T-helper 2 cell treated with Interferon-gamma antibody and Interleukin-4, amounts not matched to agents 5 μg/mL and 100 μg/mL, for 36 hours (primary cell): ENCODE results near the gene ZNF678.
"Not testable (repeated sequence)": the region's sequence is repeated elsewhere in the genome, so short reads cannot be mapped to it uniquely, and the experiment has no call there.

Experiments
- DNase-seq: peaks from one replicate; pipeline ENCODE4 v3.0.0; 2021; ENCODE audit warnings: low spot score
- H3K27ac Mint-ChIP-seq: one replicate; pipeline ENCODE4 v1.8.0; 2021; ENCODE audit warnings: mild to moderate bottlenecking, mixed read lengths
- H3K27me3 Mint-ChIP-seq: one replicate; pipeline ENCODE4 v1.8.0; 2021; ENCODE audit warnings: low read depth, mixed read lengths
- H3K36me3 Mint-ChIP-seq: one replicate; pipeline ENCODE4 v1.8.0; 2021; ENCODE audit warnings: low read depth, mixed read lengths
- H3K4me1 Mint-ChIP-seq: one replicate; pipeline ENCODE4 v1.8.0; 2021; ENCODE audit warnings: low read depth, mixed read lengths
- H3K4me3 Mint-ChIP-seq: one replicate; pipeline ENCODE4 v1.8.0; 2022; ENCODE audit warnings: mild to moderate bottlenecking, moderate library complexity, mixed read lengths
- H3K9me3 Mint-ChIP-seq: one replicate; pipeline ENCODE4 v1.8.0; 2021; ENCODE audit warnings: mixed read lengths

The ZNF678 gene

GRCh38 chr1:227603327-227603726, 40.0 kb downstream of the ZNF678 start:
- H3K36me3 Mint-ChIP-seq = peaks cover 10% of the 10 kb centered on the region
- H3K4me3 Mint-ChIP-seq = no peak overlapping the region
- no peak overlapping the region for H3K27ac Mint-ChIP-seq

GRCh38 chr1:227604446-227604845, 41.1 kb downstream of the ZNF678 start:
- no peak for DNase-seq
- Mint-ChIP-seq H3K36me3 (peaks cover 7% of the 10 kb centered on the region), H3K4me1 (no peaks in the 10 kb centered on the region), H3K4me3 (no peak overlapping the region), H3K27ac (no peak overlapping the region), H3K9me3 (peaks cover 54% of the 10 kb centered on the region), H3K27me3 (no peaks in the 10 kb centered on the region)

More at GRCh38 chr1:227603327-227603726, 40.0 kb downstream of the ZNF678 start:
- Mint-ChIP-seq H3K9me3 (peaks cover 59% of the 10 kb centered on the region), H3K27me3 (no peaks in the 10 kb centered on the region), H3K4me1 (no peaks in the 10 kb centered on the region)
- DNase-seq = no peak

- not testable (repeated sequence) for H3K36me3 Mint-ChIP-seq, H3K27me3 Mint-ChIP-seq, H3K4me3 Mint-ChIP-seq, H3K4me1 Mint-ChIP-seq, H3K27ac Mint-ChIP-seq, DNase-seq
- H3K9me3 Mint-ChIP-seq = peaks cover 52% of the 10 kb centered on the region
Measured at GRCh38 chr1:227606271-227606670, 42.9 kb downstream of the ZNF678 start.

- Mint-ChIP-seq H3K4me3 (no peak overlapping the region), H3K36me3 (peaks cover 11% of the 10 kb centered on the region), H3K9me3 (peaks cover 52% of the 10 kb centered on the region), H3K27ac (no peak overlapping the region), H3K27me3 (no peaks in the 10 kb centered on the region), H3K4me1 (no peaks in the 10 kb centered on the region)
- no peak for DNase-seq
Measured at GRCh38 chr1:227607336-227607898, 44.1 kb downstream of the ZNF678 start.

- peaks cover 19% of the 10 kb centered on the region for H3K36me3 Mint-ChIP-seq
- DNase-seq = no peak
- H3K27ac Mint-ChIP-seq = no peak overlapping the region
- no peaks in the 10 kb centered on the region for H3K27me3 Mint-ChIP-seq
- no peak overlapping the region for H3K4me3 Mint-ChIP-seq
- H3K9me3 Mint-ChIP-seq = peaks cover 63% of the 10 kb centered on the region
- H3K4me1 Mint-ChIP-seq = no peaks in the 10 kb centered on the region
Measured at GRCh38 chr1:227612658-227613057, 49.3 kb downstream of the ZNF678 start.

- no peak for DNase-seq
- H3K36me3 Mint-ChIP-seq = peaks cover 19% of the 10 kb centered on the region
- no peak overlapping the region for H3K27ac Mint-ChIP-seq
- no peaks in the 10 kb centered on the region for H3K27me3 Mint-ChIP-seq
- no peaks in the 10 kb centered on the region for H3K4me1 Mint-ChIP-seq
- peaks cover 69% of the 10 kb centered on the region for H3K9me3 Mint-ChIP-seq
- no peak overlapping the region for H3K4me3 Mint-ChIP-seq
Measured at GRCh38 chr1:227613526-227613925, 50.2 kb downstream of the ZNF678 start.

- Mint-ChIP-seq H3K36me3 (peaks cover 9% of the 10 kb centered on the region), H3K4me1 (no peaks in the 10 kb centered on the region), H3K27ac (no peak overlapping the region), H3K9me3 (peaks cover 78% of the 10 kb centered on the region), H3K27me3 (no peaks in the 10 kb centered on the region), H3K4me3 (no peak overlapping the region)
- DNase-seq = no peak
Measured at GRCh38 chr1:227621211-227621610, 57.9 kb downstream of the ZNF678 start.

- Mint-ChIP-seq H3K4me1 (no peaks in the 10 kb centered on the region), H3K9me3 (peaks cover 86% of the 10 kb centered on the region), H3K27ac (no peak overlapping the region), H3K36me3 (peaks cover 9% of the 10 kb centered on the region), H3K4me3 (no peak overlapping the region), H3K27me3 (no peaks in the 10 kb centered on the region)
- DNase-seq = no peak
Measured at GRCh38 chr1:227622739-227623475, 59.6 kb downstream of the ZNF678 start.

- H3K4me1 Mint-ChIP-seq = no peaks in the 10 kb centered on the region
- H3K9me3 Mint-ChIP-seq = peaks cover 57% of the 10 kb centered on the region
- no peak overlapping the region for H3K4me3 Mint-ChIP-seq
- peaks cover 2% of the 10 kb centered on the region for H3K36me3 Mint-ChIP-seq
- H3K27ac Mint-ChIP-seq = no peak overlapping the region
- no peak for DNase-seq
- H3K27me3 Mint-ChIP-seq = no peaks in the 10 kb centered on the region
Measured at GRCh38 chr1:227632325-227632724, 69.0 kb downstream of the ZNF678 start.

GRCh38 chr1:227635596-227635995, 72.2 kb downstream of the ZNF678 start:
- DNase-seq = no peak
- Mint-ChIP-seq H3K27ac (no peak overlapping the region), H3K27me3 (no peaks in the 10 kb centered on the region), H3K36me3 (peaks cover 9% of the 10 kb centered on the region), H3K9me3 (peaks cover 46% of the 10 kb centered on the region), H3K4me3 (no peak overlapping the region), H3K4me1 (no peaks in the 10 kb centered on the region)

- H3K27ac Mint-ChIP-seq = no peak overlapping the region
- H3K36me3 Mint-ChIP-seq = peaks cover 40% of the 10 kb centered on the region
- no peaks in the 10 kb centered on the region for H3K4me1 Mint-ChIP-seq
- H3K27me3 Mint-ChIP-seq = no peaks in the 10 kb centered on the region
- H3K4me3 Mint-ChIP-seq = no peak overlapping the region
- no peak for DNase-seq
- peaks cover 80% of the 10 kb centered on the region for H3K9me3 Mint-ChIP-seq
Measured at GRCh38 chr1:227654431-227654830, 91.1 kb downstream of the ZNF678 start.

- Mint-ChIP-seq H3K27me3 (no peaks in the 10 kb centered on the region), H3K36me3 (peaks cover 38% of the 10 kb centered on the region), H3K4me1 (no peaks in the 10 kb centered on the region), H3K9me3 (peaks cover 78% of the 10 kb centered on the region), H3K27ac (no peak overlapping the region), H3K4me3 (no peak overlapping the region)
- DNase-seq = no peak
Measured at GRCh38 chr1:227654858-227655752, 91.7 kb downstream of the ZNF678 start.

GRCh38 chr1:227661495-227661894, 98.1 kb downstream of the ZNF678 start:
- no peaks in the 10 kb centered on the region for H3K27me3 Mint-ChIP-seq
- no peak overlapping the region for H3K27ac Mint-ChIP-seq
- no peak for DNase-seq
- H3K4me3 Mint-ChIP-seq = no peak overlapping the region
- peaks cover 83% of the 10 kb centered on the region for H3K9me3 Mint-ChIP-seq
- no peaks in the 10 kb centered on the region for H3K4me1 Mint-ChIP-seq
- peaks cover 9% of the 10 kb centered on the region for H3K36me3 Mint-ChIP-seq

GRCh38 chr1:227662933-227663332, 99.6 kb downstream of the ZNF678 start:
- Mint-ChIP-seq H3K4me1 (no peaks in the 10 kb centered on the region), H3K9me3 (peaks cover 80% of the 10 kb centered on the region), H3K36me3 (peaks cover 7% of the 10 kb centered on the region), H3K27ac (no peak overlapping the region), H3K27me3 (no peaks in the 10 kb centered on the region), H3K4me3 (no peak overlapping the region)
- no peak for DNase-seq
